DOHH2 (cell line): Measurements from ENCODE around the gene AUTS2.
A peak's percentile ranks its signal among the peaks of the same experiment; 100 is the strongest.

Experiments used
- H3F3A ChIP-seq: fragments of 200-600 bp; sonication (generic), shearing (Covaris generic); 2 replicates; pipeline ENCODE4 v1.6.0; 2016; ENCODE audit warnings: antibody characterized with exemption, mild to moderate bottlenecking; ENCODE audit not compliant: control insufficient read depth, insufficient read depth
- H3K27ac ChIP-seq: fragments of 200-600 bp; sonication (generic); 2 replicates; pipeline ENCODE4 v1.5.1; 2014; ENCODE audit warnings: low read depth, mild to moderate bottlenecking, low read length, moderate library complexity
- H3K27me3 ChIP-seq: fragments of 200-600 bp; sonication (generic); 2 replicates; pipeline ENCODE4 v1.6.1; 2014; ENCODE audit warnings: mild to moderate bottlenecking, low read length, mixed read lengths; ENCODE audit not compliant: control insufficient read depth
- H3K36me3 ChIP-seq: fragments of 200-600 bp; sonication (generic); 2 replicates; pipeline ENCODE4 v1.6.1; 2014; ENCODE audit warnings: mild to moderate bottlenecking, low read length, moderate library complexity, mixed read lengths; ENCODE audit not compliant: control insufficient read depth
- H3K4me1 ChIP-seq: fragments of 200-600 bp; sonication (generic); 2 replicates; pipeline ENCODE4 v1.6.1; 2014; ENCODE audit warnings: mild to moderate bottlenecking, low read length, mixed read lengths; ENCODE audit not compliant: control insufficient read depth
- H3K4me2 ChIP-seq: fragments of 200-600 bp; sonication (generic); 2 replicates; pipeline ENCODE4 v1.6.0; 2014; ENCODE audit warnings: mild to moderate bottlenecking, low read length, moderate library complexity
- H3K4me3 ChIP-seq: fragments of 200-600 bp; sonication (generic); 2 replicates; pipeline ENCODE4 v1.5.1; 2014; ENCODE audit warnings: mild to moderate bottlenecking, low read length, mixed read lengths
- H3K79me2 ChIP-seq: fragments of 200-600 bp; sonication (generic); 2 replicates; pipeline ENCODE4 v1.6.1; 2014; ENCODE audit warnings: mild to moderate bottlenecking, low read length, mixed read lengths; ENCODE audit not compliant: control insufficient read depth
- H3K9me2 ChIP-seq: fragments of 200-600 bp; sonication (generic); replicated peaks from 2 replicates; pipeline ENCODE4 v1.6.1; 2014; ENCODE audit warnings: mild to moderate bottlenecking, low read length, mixed read lengths; ENCODE audit not compliant: control insufficient read depth
- H3K9me3 ChIP-seq: fragments of 200-600 bp; sonication (generic); 2 replicates; pipeline ENCODE4 v1.6.1; 2014; ENCODE audit warnings: antibody characterized with exemption, low read length, mixed read lengths; ENCODE audit not compliant: control insufficient read depth, insufficient read depth
- H4K20me1 ChIP-seq: fragments of 200-600 bp; sonication (generic); 2 replicates; pipeline ENCODE4 v1.6.0; 2014; ENCODE audit warnings: low read depth, mild to moderate bottlenecking, antibody characterized with exemption, low read length, moderate library complexity; ENCODE audit not compliant: control insufficient read depth, insufficient read depth
- EZH2phosphoT487 ChIP-seq: fragments of 200-600 bp; sonication (generic); IDR thresholded peaks from 2 replicates; pipeline ENCODE4 v1.6.1; 2017; ENCODE audit warnings: borderline replicate concordance, mild to moderate bottlenecking, antibody characterized with exemption, low read length, moderate library complexity, mixed read lengths
- TF ChIP-seq, protein P1 (sequence below): fragments of 200-600 bp; sonication (generic); IDR thresholded peaks from one replicate; pipeline ENCODE4 v1.5.1; 2014; ENCODE audit warnings: antibody characterized with exemption, mild to moderate bottlenecking, low read depth, low read length; ENCODE audit not compliant: poor library complexity, severe bottlenecking

Gene AUTS2

DNA sequence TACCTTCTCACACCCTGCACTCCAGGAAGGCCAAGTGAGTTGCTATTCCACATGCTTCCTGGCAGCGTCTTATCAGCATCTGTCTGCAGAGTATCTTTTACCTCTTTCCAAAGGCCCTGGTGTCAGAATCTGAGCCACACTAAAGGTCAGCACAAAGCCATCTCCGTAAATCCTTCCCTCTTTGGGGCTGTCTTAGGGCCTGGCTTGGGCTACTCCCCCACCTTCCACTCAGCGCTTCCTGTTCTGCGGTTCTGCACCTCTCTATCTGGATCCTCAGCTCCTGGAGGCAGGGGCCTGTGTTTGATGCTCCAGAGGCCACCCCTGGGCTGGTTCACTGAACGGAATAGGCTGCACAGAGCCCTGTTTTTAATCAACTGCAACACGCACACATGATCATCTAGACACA is 1198.8 kb downstream of the AUTS2 start:
- Histone ChIP-seq H3K4me3 (no peak overlapping the region), H3K4me1 (peaks cover 11% of the 10 kb centered on the region), H3K9me2 (no peaks in the 10 kb centered on the region), H3K9me3 (peaks cover 14% of the 10 kb centered on the region; the same call in 1 of the 2 replicates), H3K27ac (no peak overlapping the region), H3K79me2 (no peaks in the 10 kb centered on the region), H4K20me1 (no peaks in the 10 kb centered on the region), H3F3A (no peaks in the 10 kb centered on the region), H3K36me3 (peaks cover 12% of the 10 kb centered on the region), H3K27me3 (no peaks in the 10 kb centered on the region), H3K4me2 (no peak overlapping the region)
- TF ChIP-seq, protein P1, sequence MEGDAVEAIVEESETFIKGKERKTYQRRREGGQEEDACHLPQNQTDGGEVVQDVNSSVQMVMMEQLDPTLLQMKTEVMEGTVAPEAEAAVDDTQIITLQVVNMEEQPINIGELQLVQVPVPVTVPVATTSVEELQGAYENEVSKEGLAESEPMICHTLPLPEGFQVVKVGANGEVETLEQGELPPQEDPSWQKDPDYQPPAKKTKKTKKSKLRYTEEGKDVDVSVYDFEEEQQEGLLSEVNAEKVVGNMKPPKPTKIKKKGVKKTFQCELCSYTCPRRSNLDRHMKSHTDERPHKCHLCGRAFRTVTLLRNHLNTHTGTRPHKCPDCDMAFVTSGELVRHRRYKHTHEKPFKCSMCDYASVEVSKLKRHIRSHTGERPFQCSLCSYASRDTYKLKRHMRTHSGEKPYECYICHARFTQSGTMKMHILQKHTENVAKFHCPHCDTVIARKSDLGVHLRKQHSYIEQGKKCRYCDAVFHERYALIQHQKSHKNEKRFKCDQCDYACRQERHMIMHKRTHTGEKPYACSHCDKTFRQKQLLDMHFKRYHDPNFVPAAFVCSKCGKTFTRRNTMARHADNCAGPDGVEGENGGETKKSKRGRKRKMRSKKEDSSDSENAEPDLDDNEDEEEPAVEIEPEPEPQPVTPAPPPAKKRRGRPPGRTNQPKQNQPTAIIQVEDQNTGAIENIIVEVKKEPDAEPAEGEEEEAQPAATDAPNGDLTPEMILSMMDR: no peak
- no peak for TF ChIP-seq EZH2phosphoT487

DNA sequence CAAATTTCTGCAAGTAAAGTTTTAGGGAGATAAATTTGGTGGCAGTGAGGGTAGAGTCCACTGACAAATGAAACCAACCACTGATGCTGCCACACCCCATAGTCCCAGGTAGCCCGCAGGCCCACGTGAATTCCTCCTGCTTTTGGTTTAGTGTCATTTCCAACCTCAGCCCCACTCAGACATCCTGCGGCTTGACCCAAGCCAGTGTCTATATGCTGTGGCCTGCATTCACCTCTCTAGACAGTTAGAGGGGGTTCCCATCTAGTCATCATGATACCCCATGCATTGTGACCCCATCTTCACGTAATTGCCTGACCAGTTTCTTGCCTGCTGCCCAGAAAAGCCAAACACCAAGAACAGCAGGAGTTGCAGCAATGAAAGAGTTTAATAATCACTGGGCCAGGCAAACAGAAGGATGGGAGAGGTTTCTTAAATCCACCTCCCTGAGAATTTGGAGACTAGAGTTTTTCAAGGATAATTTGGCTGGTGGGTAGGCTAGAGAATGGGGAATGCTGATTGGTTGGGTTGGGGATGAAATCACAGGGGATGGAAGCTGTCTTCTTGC is 1201.6 kb downstream of the AUTS2 start:
- TF ChIP-seq EZH2phosphoT487: no peak
- TF ChIP-seq, protein P1: no peak
- Histone ChIP-seq H3K4me2 (no peak overlapping the region), H3K4me3 (no peak overlapping the region), H3K27me3 (no peaks in the 10 kb centered on the region), H4K20me1 (no peaks in the 10 kb centered on the region), H3K36me3 (no peaks in the 10 kb centered on the region), H3K4me1 (peaks cover 35% of the 10 kb centered on the region), H3F3A (peaks cover 2% of the 10 kb centered on the region), H3K79me2 (no peaks in the 10 kb centered on the region), H3K9me2 (no peaks in the 10 kb centered on the region), H3K9me3 (peaks cover 18% of the 10 kb centered on the region; the same call in 1 of the 2 replicates), H3K27ac (no peak overlapping the region)

DNA sequence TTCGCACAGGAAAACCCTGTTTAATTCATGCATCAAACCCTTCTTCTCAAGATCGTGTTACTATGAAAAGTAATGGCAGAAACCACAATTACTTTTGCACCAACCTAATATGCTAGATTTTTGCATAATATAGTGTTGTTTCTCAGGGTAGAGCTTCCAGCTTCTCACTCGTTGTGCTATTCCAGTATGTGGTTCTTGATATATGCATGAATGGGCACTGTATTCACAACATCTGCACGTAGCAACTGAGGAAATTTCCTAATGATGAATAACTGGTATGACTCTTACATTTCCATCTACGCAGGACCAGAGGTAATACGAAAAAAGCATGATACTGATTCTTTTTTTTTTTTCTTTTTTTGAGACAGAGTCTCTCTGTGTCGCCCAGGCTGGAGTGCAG is 1207.1 kb downstream of the AUTS2 start:
- TF ChIP-seq, protein P1: no peak
- no peak for TF ChIP-seq EZH2phosphoT487
- H3K27me3 ChIP-seq: no peaks in the 10 kb centered on the region
- no peaks in the 10 kb centered on the region for H3K9me2 ChIP-seq
- peaks cover 6% of the 10 kb centered on the region; the same call in 1 of the 2 replicates for H3K9me3 ChIP-seq
- peak overlapping the region; percentile 65 for H3K4me2 ChIP-seq
- no peaks in the 10 kb centered on the region for H3K36me3 ChIP-seq
- H3K4me3 ChIP-seq: peak overlapping the region; percentile 53
- no peaks in the 10 kb centered on the region for H4K20me1 ChIP-seq
- peak overlapping the region; percentile 81 for H3K27ac ChIP-seq
- peaks cover 18% of the 10 kb centered on the region for H3F3A ChIP-seq
- peaks cover 81% of the 10 kb centered on the region for H3K4me1 ChIP-seq
- H3K79me2 ChIP-seq: no peaks in the 10 kb centered on the region
